ENCODE measurements around the gene CNTN5. TPM values are rescaled to one million over a fixed set of nuclear protein-coding genes. Genes with fewer than 3 reads are reported as not detected.

The CNTN5 gene
- polyA plus RNA-seq, 1 donor from 2014 or later = 1.1 TPM

DNA sequence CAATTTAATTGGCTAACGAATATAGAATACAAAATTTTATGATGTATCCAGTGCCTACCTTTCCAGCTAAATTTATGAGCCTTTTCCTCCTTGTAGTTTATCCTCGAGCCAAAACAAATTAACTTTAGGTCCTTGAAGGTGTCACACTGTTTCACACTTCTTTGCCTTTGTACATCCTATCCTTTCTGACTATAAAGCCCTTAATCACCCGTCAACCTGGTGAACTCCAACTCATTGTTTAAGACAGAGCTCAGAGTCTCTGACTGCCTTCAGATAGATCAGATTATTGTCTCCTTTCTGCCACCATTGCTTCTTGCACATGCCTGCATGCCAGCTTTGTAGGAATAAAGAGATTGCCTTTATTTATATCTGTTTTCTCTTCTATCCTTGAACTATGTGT is 58.8 kb downstream of the CNTN5 start:
- Histone ChIP-seq H3K79me2 (replicated peaks; ENCODE audit: insufficient read depth, low read length) (no peaks in the 10 kb centered on the region), H3K9me2 (ENCODE audit: insufficient read depth, low read length) (no peaks in the 10 kb centered on the region), H3K9ac (ENCODE audit: low read length) (no peak overlapping the region), H3K4me3 (ENCODE audit: low read length) (no peak overlapping the region), H3K4me2 (ENCODE audit: low read length) (no peak overlapping the region), H3F3A (ENCODE audit: insufficient read depth, low read length, poor library complexity, severe bottlenecking) (no peaks in the 10 kb centered on the region), H2AFZ (ENCODE audit: low read depth, low read length) (no peak overlapping the region), H3K36me3 (ENCODE audit: insufficient read depth, low read length) (no peaks in the 10 kb centered on the region), H4K20me1 (ENCODE audit: insufficient read depth) (no peaks in the 10 kb centered on the region), H3K27ac (ENCODE audit: low read length) (no peak overlapping the region), H3K27me3 (ENCODE audit: insufficient read depth, low read depth, low read length) (no peaks in the 10 kb centered on the region), H3K9me3 (ENCODE audit: low read length) (no peaks in the 10 kb centered on the region)
- TF ChIP-seq, protein P1, sequence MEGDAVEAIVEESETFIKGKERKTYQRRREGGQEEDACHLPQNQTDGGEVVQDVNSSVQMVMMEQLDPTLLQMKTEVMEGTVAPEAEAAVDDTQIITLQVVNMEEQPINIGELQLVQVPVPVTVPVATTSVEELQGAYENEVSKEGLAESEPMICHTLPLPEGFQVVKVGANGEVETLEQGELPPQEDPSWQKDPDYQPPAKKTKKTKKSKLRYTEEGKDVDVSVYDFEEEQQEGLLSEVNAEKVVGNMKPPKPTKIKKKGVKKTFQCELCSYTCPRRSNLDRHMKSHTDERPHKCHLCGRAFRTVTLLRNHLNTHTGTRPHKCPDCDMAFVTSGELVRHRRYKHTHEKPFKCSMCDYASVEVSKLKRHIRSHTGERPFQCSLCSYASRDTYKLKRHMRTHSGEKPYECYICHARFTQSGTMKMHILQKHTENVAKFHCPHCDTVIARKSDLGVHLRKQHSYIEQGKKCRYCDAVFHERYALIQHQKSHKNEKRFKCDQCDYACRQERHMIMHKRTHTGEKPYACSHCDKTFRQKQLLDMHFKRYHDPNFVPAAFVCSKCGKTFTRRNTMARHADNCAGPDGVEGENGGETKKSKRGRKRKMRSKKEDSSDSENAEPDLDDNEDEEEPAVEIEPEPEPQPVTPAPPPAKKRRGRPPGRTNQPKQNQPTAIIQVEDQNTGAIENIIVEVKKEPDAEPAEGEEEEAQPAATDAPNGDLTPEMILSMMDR (IDR thresholded peaks at IDR 0.05; ENCODE audit: poor library complexity, severe bottlenecking) = no peak
- TF ChIP-seq TAF1 (IDR thresholded peaks at IDR 0.05; ENCODE audit: low read depth) (no peak), RAD21 (conservative IDR thresholded peaks at IDR 0.05) (no peak), REST (IDR thresholded peaks at IDR 0.05; ENCODE audit: borderline replicate concordance) (no peak), POLR2AphosphoS5 (IDR thresholded peaks at IDR 0.05) (no peak), EZH2 (IDR thresholded peaks at IDR 0.05; ENCODE audit: borderline replicate concordance, insufficient read depth, low read length, poor library complexity, severe bottlenecking) (no peak)

DNA sequence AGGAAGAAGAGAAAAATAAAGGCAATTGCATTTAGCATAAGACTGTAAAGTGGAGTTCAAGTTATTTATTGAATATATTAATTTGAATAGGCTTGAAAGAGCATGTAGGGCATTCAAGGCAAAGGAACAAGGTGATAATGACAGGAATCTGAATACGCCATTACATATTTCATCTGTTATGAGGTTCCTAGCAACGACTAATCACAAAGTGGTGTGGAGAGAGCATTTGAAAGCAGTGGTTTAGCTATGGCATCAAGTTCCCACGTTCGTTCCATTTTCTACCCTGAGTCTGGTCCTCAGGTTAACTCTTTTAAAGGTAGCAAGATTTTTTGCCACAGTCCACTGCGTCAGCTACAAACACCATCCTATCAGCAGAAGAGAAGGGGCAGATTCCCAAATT is 59.4 kb downstream of the CNTN5 start:
- TF ChIP-seq POLR2AphosphoS5 (IDR thresholded peaks at IDR 0.05) = no peak
- TF ChIP-seq REST (IDR thresholded peaks at IDR 0.05; ENCODE audit: borderline replicate concordance) = no peak
- TF ChIP-seq, protein P1 (IDR thresholded peaks at IDR 0.05; ENCODE audit: poor library complexity, severe bottlenecking) = no peak
- TF ChIP-seq EP300 (conservative IDR thresholded peaks at IDR 0.05; ENCODE audit: poor library complexity, severe bottlenecking) = no peak
- TF ChIP-seq EZH2 (IDR thresholded peaks at IDR 0.05; ENCODE audit: borderline replicate concordance, insufficient read depth, low read length, poor library complexity, severe bottlenecking) = no peak
- TF ChIP-seq RAD21 (conservative IDR thresholded peaks at IDR 0.05) = no peak
- no peak for TF ChIP-seq SMC3 (conservative IDR thresholded peaks at IDR 0.05; ENCODE audit: poor library complexity)
- TF ChIP-seq MXI1 (conservative IDR thresholded peaks at IDR 0.05; ENCODE audit: poor library complexity, severe bottlenecking) = no peak
- Histone ChIP-seq H3K9ac (ENCODE audit: low read length) (no peak overlapping the region), H3K4me2 (ENCODE audit: low read length) (no peak overlapping the region), H3K36me3 (ENCODE audit: insufficient read depth, low read length) (no peaks in the 10 kb centered on the region), H3K79me2 (replicated peaks; ENCODE audit: insufficient read depth, low read length) (no peaks in the 10 kb centered on the region), H3F3A (ENCODE audit: insufficient read depth, low read length, poor library complexity, severe bottlenecking) (no peaks in the 10 kb centered on the region), H3K27me3 (ENCODE audit: insufficient read depth, low read depth, low read length) (no peaks in the 10 kb centered on the region), H4K20me1 (ENCODE audit: insufficient read depth) (no peaks in the 10 kb centered on the region), H3K9me3 (ENCODE audit: low read length) (no peaks in the 10 kb centered on the region), H3K4me3 (ENCODE audit: low read length) (no peak overlapping the region), H3K27ac (ENCODE audit: low read length) (no peak overlapping the region), H3K9me2 (ENCODE audit: insufficient read depth, low read length) (no peaks in the 10 kb centered on the region), H2AFZ (ENCODE audit: low read depth, low read length) (no peak overlapping the region)
